ENCODE data around the gene HPSE2.

- TF ChIP-seq ZNF274 (IDR thresholded peaks at IDR 0.05; ENCODE audit: low read depth, low read length) = no peak
- TF ChIP-seq YY1 (IDR thresholded peaks at IDR 0.05; ENCODE audit: insufficient read depth, insufficient read length) = no peak
- TF ChIP-seq SUZ12 (IDR thresholded peaks at IDR 0.05; ENCODE audit: extremely low read depth, insufficient read depth, insufficient read length) = no peak
Observed at GRCh38 chr10:99119258-99119748, 116.3 kb downstream of the HPSE2 start.

All from NT2/D1 (cell line).